Measurements from ENCODE around the gene COL23A1.

Gene COL23A1

GRCh38 chr5:178453224-178453623 is 137.0 kb downstream of the COL23A1 start:
- DNase-seq = no peak

GRCh38 chr5:178450121-178451028 is 139.8 kb downstream of the COL23A1 start:
- DNase-seq = no peak

- no peak for DNase-seq
Observed at GRCh38 chr5:178449163-178450070, 140.8 kb downstream of the COL23A1 start.

- DNase-seq = no peak
Observed at GRCh38 chr5:178445534-178445933, 144.7 kb downstream of the COL23A1 start.

GRCh38 chr5:178442405-178443257 is 147.6 kb downstream of the COL23A1 start:
- no peak for DNase-seq

GRCh38 chr5:178441486-178442270 is 148.5 kb downstream of the COL23A1 start:
- no peak for DNase-seq

- no peak for DNase-seq
Observed at GRCh38 chr5:178440181-178440580, 150.0 kb downstream of the COL23A1 start.

GRCh38 chr5:178439493-178440180 is 150.6 kb downstream of the COL23A1 start:
- DNase-seq = no peak

GRCh38 chr5:178438796-178439195 is 151.4 kb downstream of the COL23A1 start:
- DNase-seq = no peak

- no peak for DNase-seq
Observed at GRCh38 chr5:178437386-178438075, 152.7 kb downstream of the COL23A1 start.

GRCh38 chr5:178436326-178436940 is 153.8 kb downstream of the COL23A1 start:
- DNase-seq = no peak

GRCh38 chr5:178435321-178436238 is 154.6 kb downstream of the COL23A1 start:
- no peak for DNase-seq

- DNase-seq = no peak
Observed at GRCh38 chr5:178434851-178435250, 155.3 kb downstream of the COL23A1 start.

- DNase-seq = no peak
Observed at GRCh38 chr5:178434016-178434761, 156.0 kb downstream of the COL23A1 start.

- DNase-seq = no peak
Observed at GRCh38 chr5:178433273-178433775, 156.9 kb downstream of the COL23A1 start.

GRCh38 chr5:178432421-178433272 is 157.5 kb downstream of the COL23A1 start:
- no peak for DNase-seq

GRCh38 chr5:178431782-178432165 is 158.4 kb downstream of the COL23A1 start:
- no peak for DNase-seq
